Gastroesophageal sphincter (tissue), 3 donors: ENCODE results near the gene CSNK1D.

Source experiments
- EP300 ChIP-seq: sonication (generic); formaldehyde crosslinking; IDR thresholded peaks from one replicate; pipeline ENCODE4 v1.6.1; 2017; ENCODE audit warnings: antibody characterized with exemption, mild to moderate bottlenecking
- POLR2A ChIP-seq, 2 donors: fragments of 450-650 bp; IDR thresholded peaks; one replicate each; pipeline ENCODE4 v1.6.1; 2017; ENCODE audit warnings: antibody characterized with exemption in 2 of 2, mild to moderate bottlenecking in 2 of 2, moderate library complexity in 1 of 2
- TF ChIP-seq, protein P1 (sequence below), 4 experiments: fragments of 200-600 bp in 2 of 4; fragments of 450-650 bp in 2 of 4; sonication (generic) in 1 of 4; IDR thresholded peaks; one replicate each; pipeline ENCODE4 v1.5.1; 2017 to 2019; ENCODE audit warnings: antibody characterized with exemption in 4 of 4, mild to moderate bottlenecking in 2 of 4, moderate library complexity in 2 of 4

DNA sequence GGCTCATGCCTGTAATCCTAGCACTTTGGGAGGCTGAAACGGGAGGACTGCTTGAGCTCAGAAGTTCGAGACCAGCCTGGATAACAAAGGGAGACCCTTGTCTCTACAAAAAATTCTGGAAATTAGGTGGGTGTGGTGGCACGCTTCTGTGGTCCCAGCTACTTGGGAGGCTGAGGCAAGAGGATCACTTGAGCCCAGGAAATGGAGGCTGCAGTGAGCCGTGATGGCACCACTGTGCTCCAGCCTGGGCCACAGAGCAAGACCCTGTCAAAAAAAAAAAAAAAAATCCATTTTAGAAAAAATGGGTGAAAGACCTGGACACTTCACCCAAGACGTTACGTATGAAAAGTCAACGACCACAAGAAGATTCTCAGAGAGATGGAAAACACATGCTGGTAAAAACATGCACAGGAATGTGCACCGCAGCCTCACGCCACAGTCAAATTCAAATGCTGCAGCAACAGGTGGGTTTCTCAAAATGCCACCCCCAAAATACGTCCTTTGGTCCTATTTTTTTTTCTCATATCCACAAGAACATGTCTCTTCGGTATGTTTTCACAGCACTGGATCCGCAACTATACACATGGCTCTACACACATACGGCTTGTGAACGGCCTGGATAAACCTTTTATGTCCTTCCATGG lies 17.1 kb downstream of the CSNK1D start:
- TF ChIP-seq POLR2A (IDR thresholded peaks at IDR 0.05), result no peak
- TF ChIP-seq, protein P1, sequence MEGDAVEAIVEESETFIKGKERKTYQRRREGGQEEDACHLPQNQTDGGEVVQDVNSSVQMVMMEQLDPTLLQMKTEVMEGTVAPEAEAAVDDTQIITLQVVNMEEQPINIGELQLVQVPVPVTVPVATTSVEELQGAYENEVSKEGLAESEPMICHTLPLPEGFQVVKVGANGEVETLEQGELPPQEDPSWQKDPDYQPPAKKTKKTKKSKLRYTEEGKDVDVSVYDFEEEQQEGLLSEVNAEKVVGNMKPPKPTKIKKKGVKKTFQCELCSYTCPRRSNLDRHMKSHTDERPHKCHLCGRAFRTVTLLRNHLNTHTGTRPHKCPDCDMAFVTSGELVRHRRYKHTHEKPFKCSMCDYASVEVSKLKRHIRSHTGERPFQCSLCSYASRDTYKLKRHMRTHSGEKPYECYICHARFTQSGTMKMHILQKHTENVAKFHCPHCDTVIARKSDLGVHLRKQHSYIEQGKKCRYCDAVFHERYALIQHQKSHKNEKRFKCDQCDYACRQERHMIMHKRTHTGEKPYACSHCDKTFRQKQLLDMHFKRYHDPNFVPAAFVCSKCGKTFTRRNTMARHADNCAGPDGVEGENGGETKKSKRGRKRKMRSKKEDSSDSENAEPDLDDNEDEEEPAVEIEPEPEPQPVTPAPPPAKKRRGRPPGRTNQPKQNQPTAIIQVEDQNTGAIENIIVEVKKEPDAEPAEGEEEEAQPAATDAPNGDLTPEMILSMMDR (IDR thresholded peaks at IDR 0.05), result no peak
- no peak for TF ChIP-seq EP300
